Glomerular visceral epithelial cell (primary cell): ENCODE measurements around the gene FOXQ1.
"Not testable (repeated sequence)": the region's sequence is repeated elsewhere in the genome, so short reads cannot be mapped to it uniquely, and the experiment has no call there.

Experiments used
- DNase-seq: peaks from one replicate; pipeline ENCODE4 v3.0.0-alpha.2; 2016; ENCODE audit errors: extremely low spot score

Gene FOXQ1

GRCh38 chr6:1290805-1291204 lies 21.1 kb upstream of the FOXQ1 start:
- no peak for DNase-seq

DNA sequence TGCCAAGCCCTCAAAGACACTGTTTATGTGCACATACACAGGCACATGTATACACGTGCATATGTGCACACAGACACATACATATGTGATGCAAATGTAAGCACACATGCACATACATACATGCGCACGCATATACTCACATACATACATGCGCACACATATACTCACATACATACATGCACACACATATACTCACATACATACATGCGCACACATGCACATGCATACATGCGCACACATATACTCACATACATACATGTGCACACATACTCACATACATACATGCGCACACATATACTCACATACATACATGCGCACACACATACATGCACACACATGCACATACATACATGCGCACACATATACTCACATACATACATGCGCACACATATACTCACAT lies 20.5 kb upstream of the FOXQ1 start:
- DNase-seq: no peak

DNA sequence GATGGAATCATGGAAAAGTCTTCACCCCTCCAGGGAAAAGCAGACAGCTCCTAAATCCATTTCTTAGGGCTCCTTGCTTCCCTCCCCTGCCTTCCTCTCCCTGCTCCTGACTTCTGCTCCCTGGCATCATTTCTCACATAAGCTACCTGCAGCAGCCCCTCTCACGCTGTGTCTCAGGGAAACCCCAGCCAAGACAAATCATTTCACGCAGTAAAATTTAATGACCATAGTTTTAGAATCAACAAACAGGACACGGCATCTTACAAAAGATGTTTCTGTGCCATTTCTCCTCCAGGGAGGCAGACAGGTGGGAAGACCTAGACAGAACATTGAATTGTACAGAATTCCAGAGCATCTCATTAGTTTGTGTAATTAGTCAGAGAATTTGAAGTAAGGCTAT lies 16.5 kb upstream of the FOXQ1 start:
- DNase-seq: no peak

- DNase-seq: no peak
Observed at GRCh38 chr6:1296079-1296478, 15.8 kb upstream of the FOXQ1 start.

GRCh38 chr6:1296542-1296941 lies 15.4 kb upstream of the FOXQ1 start:
- DNase-seq: no peak

- peak; percentile 4 for DNase-seq
Observed at GRCh38 chr6:1297746-1298145, 14.2 kb upstream of the FOXQ1 start.

DNA sequence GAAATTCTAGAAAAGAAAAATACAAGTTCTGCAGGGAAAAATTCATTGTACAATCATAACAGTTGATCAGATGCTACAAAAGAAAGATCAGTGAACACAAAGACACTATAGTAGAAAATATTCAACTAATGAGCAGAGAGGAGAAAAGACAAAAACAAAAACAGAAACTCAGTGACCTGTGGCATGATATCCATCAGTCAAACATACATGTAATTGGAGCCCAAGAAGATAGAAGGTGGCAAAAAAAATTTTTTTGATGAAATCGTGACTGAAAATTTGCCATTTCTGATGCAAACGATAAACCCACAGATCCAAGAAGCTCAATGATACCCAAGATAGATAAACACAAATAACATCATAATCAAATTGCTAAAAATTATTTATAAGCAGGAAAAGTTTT lies 13.1 kb upstream of the FOXQ1 start:
- DNase-seq: no peak

DNA sequence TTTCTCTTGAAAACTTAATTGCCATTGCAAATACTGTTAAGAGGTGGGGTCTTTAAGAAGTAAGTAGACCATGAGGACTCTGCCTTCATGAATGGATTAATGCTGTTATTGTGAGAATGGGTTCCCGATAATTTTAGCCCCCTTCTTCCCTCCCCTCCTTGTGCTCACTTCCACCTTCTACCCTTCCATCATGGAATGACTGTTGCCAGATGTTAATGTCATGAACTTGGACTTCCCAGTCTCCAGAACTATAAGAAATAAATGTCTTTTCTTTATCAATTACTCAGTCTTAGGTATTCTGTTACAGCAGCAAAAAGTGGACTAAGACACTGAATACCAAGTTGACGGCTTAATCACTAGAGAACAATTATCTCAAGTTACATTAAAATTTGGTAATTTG lies 5.8 kb upstream of the FOXQ1 start:
- no peak for DNase-seq

GRCh38 chr6:1309366-1309765 lies 2.5 kb upstream of the FOXQ1 start:
- no peak for DNase-seq

GRCh38 chr6:1310628-1311399 lies 1.1 kb upstream of the FOXQ1 start:
- no peak for DNase-seq

GRCh38 chr6:1312203-1312472 lies 240 bp downstream of the FOXQ1 start:
- no peak for DNase-seq

DNA sequence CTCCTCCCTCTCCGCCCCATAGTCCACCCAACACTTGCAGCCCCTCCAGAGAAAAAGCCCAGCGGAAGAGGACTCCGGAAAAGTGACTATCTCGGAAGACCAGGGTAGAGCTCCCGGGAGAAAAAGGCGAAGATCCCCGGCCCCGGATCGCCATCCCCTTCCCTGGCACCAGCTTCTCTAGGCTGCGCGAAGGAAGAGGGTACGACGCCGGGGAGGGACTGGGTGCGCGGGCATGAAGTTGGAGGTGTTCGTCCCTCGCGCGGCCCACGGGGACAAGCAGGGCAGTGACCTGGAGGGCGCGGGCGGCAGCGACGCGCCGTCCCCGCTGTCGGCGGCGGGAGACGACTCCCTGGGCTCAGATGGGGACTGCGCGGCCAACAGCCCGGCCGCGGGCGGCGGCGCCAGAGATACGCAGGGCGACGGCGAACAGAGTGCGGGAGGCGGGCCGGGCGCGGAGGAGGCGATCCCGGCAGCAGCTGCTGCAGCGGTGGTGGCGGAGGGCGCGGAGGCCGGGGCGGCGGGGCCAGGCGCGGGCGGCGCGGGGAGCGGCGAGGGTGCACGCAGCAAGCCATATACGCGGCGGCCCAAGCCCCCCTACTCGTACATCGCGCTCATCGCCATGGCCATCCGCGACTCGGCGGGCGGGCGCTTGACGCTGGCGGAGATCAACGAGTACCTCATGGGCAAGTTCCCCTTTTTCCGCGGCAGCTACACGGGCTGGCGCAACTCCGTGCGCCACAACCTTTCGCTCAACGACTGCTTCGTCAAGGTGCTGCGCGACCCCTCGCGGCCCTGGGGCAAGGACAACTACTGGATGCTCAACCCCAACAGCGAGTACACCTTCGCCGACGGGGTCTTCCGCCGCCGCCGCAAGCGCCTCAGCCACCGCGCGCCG lies 822 bp downstream of the FOXQ1 start:
- DNase-seq: no peak

GRCh38 chr6:1313384-1313766 lies 1.5 kb downstream of the FOXQ1 start:
- DNase-seq: no peak

DNA sequence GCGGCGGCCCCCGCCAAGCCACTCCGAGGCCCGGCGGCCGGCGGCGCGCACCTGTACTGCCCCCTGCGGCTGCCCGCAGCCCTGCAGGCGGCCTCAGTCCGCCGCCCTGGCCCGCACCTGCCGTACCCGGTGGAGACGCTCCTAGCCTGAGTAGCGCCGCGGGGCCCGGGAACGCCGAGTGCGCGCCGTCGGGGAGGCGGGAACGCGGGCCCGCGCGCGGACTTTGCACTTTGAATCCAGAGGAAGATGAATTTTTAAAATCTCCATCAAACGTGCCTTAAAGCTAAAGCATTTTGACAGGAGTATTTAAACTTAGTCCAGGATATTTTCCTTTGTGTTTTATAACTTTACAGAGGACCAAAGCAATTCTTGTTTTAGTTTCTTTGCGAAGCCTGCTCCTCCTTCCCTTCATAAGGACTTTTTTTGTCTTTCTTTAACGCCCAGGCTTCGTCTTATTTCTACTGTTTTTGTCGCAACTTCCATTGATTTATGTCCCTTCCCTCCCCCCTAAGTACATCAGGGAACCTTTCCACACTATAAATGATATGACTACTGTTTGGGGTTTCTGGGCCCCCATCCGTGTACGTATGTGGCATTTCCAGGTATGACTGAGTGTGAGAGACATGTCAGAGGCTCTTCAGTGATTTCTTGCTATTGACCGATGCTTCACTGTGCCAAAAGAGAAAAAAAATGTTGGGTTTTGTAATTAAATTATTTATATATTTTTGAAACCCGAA lies 2.0 kb downstream of the FOXQ1 start:
- no peak for DNase-seq

- DNase-seq: no peak
Observed at GRCh38 chr6:1314617-1315016, 2.7 kb downstream of the FOXQ1 start.

DNA sequence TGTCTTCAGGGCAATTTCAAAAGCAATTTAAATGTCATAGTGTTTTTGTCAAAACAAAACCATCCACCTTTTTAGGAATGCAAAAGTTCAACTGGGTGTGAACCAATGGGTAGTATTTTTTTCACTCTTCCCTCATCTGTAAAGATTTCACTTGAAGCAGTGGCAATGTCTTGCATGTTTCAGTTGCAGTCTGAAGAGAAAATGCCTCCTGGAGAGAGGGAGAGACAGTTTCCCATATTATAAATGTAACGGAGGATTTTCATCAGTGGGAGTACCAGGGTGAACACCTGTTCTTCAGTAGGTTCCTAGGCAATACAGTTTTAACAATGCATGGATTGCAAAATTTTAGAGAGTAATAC lies 3.3 kb downstream of the FOXQ1 start:
- DNase-seq: no peak

DNA sequence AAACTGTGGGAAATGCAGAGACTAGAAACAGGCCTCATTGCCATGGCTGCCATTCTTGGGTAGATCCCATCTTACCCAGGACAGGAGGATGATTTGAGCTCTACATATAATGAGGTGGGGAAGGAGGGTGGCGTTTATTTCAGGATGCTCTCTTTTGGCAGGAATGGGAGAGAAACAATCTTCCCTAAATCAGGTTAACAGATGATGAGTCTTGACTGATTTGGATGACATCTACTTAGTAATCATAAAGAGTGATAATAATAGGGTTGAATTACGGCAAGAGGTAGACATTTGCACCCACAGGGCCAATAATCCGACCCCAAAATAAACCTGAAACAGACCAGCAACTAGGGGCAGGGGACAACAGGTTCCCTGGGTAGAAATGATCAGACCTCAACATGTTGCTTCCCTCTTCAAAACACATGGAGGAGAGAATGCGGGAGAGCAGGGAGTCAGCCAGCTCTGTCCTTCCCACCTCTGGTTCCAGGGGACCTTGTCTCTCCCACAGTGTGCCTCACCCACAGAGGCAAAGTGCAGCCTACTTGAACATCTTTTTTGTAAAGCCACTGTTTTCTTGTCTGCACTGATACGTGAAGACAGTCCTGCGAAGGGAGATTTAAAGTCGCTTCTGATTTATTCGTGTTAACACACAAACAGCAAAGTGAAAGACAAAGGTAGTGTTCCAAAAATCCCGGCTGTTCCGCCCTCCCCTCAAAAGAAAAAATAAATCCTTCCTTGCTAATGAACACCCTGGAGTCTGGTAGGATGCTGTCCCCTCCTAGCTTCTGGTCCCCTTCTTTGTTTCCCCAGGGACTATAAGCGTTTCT lies 3.9 kb downstream of the FOXQ1 start:
- DNase-seq: no peak

GRCh38 chr6:1316489-1316971 lies 4.6 kb downstream of the FOXQ1 start:
- peak; percentile 32 for DNase-seq

DNA sequence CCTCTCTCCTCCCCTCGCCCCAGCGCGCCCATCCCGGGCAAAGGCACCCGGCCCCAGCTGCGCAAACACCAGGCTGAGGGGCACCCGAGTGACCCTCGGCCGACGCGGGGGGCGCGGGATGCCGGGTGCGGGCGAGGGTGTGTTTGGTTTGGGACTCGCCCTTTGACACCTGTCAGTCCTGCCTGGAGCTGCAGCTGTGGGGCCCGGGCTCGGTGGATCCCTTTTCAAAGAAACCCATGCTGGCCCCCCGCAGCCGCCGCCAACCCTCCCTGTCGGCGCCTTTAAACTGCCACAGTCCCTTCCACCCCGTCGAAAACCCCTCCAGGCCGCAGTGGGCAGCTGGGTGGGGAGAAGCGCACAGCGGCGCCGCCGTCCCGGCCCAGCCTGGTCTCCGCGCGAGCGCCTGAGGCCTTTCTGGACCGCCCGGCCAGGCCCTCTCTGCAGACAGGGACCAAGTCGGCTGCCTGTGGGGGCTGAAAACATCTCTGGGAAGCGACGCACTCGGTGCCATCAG lies 5.5 kb downstream of the FOXQ1 start:
- DNase-seq: no peak

DNA sequence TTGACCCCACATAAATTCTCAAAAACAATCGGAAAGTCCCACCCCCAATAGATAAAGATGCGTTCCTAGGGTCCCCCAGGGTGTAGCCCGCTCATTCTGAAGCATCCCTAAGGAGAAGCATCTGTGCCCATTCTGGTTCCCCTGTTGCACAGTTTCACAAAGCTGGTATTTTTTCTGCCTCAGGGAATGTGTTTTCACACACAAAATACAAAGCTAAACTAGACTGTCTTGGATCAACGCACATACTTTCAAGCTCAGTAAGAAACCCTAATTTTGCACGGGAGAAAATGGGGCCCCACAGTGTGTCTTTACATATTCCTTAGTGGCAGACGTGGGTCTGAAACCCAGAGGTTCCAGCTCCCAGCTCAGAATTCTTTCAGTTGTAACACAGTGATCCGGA lies 6.1 kb downstream of the FOXQ1 start:
- no peak for DNase-seq

DNA sequence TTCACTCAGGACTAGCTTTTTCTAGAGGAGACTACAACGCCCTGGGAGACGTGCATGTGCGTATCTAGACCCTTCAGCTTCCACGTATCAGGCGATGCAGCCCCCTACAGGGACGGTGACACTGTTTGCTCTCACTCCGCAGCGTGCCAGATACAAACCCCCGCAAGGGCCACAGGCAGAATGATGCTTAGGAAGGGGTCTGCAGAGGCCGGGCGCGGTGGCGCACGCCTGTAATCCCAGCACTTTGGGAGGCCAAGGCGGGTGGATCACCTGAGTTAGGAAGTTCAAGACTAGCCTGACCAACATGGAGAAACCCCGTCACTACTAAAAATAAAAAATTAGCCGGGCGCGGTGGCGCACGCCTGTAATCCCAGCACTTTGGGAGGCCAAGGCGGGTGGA lies 6.7 kb downstream of the FOXQ1 start:
- DNase-seq: not testable (repeated sequence)

- DNase-seq: no peak
Observed at GRCh38 chr6:1321738-1322137, 9.8 kb downstream of the FOXQ1 start.
